NK-92 (cell line): ENCODE data around the gene ZC3H12C.

ENCODE experiments used
- DNase-seq: peaks from one replicate; lab custom pipeline; 2025; ENCODE audit not compliant: unreplicated experiment; lab: John Stamatoyannopoulos, UW

ZC3H12C gene

GRCh38 chr11:110147962-110148709 lies 54.9 kb downstream of the ZC3H12C start:
- no peak for DNase-seq

DNA sequence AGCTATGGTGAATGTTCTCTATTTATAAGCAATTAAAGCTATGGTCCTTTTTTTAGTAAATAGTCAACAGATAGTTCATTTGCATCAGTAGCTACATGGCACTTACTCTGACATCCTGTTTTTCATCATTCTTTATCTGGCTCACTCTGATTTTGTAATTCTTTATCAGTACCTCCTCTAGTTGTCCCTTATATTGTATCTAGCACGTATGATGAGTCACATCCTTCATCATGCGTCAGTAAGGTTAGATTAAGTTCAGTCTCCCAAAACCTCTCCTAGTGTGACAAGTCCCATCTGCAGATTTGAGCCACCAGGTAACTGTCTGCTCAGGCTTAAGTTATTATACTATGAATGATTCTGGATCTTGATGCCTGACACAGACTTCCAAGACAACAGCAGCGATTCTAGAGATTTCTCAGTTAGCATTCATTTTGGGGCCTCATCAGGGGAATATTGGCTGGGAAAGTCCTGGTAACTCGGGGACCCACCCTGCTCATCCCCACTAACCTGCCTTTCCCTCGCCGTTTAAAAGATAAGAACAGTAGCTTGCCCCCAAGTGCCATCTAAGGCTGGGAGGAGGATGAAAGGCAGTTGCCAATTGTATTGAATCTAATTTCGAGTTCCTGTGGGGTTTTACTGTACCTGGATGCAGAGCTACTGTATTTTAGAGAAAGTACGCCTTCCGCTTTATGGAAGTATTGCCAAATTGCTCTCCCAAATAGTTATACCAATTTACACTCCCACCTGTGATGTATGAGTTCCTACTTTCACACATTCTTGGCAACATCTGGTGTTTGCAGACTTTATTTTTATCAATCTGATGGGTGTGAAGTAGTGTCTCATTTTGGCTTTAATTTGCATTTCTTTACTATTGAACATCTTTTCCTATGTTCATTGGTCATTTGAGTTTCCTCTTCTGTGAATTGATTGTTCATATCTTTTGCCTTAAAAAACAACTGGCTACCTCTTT lies 55.9 kb downstream of the ZC3H12C start:
- no peak for DNase-seq

DNA sequence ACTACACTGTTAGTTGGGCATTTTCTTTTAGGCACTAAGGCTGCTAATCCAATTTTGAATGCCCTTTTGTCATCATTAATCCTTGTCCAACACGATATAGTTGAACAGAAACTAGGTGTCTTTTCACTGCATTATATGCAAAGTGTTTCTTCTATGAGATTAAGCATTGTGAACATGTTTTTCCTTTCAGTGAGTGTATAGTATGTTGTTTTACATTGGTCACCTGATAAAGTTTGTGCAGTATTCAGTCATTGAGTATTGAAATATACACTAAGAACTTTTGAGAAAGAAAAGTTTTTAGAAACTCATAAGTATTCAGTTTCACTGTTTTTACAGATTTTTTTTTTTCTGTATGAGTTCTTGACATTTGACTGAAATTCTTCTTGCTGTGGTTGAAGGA lies 59.0 kb downstream of the ZC3H12C start:
- DNase-seq, result no peak

DNA sequence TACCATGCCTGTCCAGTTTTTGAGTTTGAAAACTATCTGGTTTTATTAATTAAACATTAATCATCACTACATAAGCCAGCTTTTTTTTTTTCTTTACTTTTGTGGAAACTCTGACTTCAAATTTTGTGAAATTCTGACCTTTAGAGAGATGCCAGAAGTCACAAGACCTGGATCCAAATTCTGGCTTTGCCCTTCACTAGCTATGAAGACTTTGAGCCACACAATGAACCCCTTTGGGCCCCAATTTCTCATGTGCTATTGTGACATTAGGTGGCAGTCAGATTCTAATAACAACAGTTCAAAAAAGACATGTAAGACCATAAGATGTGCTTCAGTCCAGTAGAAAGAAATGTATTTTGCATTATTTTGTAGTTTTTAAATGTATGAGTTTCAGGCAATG lies 60.3 kb downstream of the ZC3H12C start:
- DNase-seq, result no peak

GRCh38 chr11:110156503-110156902 lies 63.3 kb downstream of the ZC3H12C start:
- no peak for DNase-seq

GRCh38 chr11:110158317-110159200 lies 65.4 kb downstream of the ZC3H12C start:
- DNase-seq, result no peak

DNA sequence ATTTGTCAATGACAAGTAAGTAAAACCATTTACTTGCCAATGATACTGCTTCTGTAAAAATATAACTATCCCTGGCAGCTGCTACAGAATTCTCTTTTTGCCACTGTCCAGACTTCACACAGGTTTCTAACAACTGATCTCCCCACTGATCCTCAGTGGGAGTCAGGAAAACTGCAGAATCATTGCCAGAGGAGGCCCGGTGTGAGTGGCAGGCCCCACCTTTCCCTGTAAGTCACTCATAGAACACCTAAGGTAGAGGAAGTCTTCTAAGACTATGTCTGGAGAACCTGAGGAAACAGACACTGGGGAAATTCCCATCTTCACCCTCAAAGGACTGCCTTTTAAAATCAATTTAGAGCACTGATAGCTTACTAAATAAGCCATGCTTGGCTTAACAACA lies 66.3 kb downstream of the ZC3H12C start:
- no peak for DNase-seq

- no peak for DNase-seq
Observed at GRCh38 chr11:110160016-110160415, 66.8 kb downstream of the ZC3H12C start.

DNA sequence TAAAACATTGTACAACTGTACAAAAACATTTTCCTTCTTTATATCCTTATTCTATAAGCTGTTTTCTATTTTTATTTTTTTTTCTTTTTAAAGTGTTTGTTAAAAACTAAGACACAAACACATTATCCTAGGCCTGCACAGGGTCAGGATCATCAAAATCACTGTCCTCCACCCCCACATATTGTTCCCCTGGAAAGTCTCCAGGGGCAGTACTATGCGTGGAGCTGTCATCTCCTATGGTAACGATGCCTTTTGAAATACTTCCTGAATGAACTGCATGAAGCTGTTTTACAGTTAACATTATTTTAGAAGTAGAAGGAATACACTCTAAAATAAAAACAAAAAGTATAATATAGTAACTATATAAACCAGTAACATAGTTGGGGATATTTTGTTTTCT lies 67.2 kb downstream of the ZC3H12C start:
- DNase-seq, result no peak

DNA sequence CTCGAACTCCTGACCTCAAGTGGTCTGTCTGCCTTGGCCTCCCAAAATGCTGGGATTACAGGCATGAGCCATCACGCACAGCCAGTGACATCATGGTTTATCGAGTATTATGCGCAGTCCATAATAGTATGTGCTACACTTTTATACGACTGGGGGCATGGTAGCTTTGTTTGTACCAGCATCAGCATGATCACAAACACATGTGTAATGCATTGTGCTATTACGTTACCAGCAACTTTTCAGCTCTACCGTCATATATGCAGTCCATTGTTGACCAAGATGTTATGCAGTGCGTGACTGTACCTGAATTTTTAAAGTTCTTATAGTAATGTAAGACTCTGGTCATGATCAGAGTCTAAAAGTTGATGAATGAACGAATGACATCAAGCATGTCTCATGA lies 67.9 kb downstream of the ZC3H12C start:
- no peak for DNase-seq

GRCh38 chr11:110162216-110162615 lies 69.0 kb downstream of the ZC3H12C start:
- DNase-seq, result no peak

- no peak for DNase-seq
Observed at GRCh38 chr11:110165039-110165925, 72.1 kb downstream of the ZC3H12C start.

DNA sequence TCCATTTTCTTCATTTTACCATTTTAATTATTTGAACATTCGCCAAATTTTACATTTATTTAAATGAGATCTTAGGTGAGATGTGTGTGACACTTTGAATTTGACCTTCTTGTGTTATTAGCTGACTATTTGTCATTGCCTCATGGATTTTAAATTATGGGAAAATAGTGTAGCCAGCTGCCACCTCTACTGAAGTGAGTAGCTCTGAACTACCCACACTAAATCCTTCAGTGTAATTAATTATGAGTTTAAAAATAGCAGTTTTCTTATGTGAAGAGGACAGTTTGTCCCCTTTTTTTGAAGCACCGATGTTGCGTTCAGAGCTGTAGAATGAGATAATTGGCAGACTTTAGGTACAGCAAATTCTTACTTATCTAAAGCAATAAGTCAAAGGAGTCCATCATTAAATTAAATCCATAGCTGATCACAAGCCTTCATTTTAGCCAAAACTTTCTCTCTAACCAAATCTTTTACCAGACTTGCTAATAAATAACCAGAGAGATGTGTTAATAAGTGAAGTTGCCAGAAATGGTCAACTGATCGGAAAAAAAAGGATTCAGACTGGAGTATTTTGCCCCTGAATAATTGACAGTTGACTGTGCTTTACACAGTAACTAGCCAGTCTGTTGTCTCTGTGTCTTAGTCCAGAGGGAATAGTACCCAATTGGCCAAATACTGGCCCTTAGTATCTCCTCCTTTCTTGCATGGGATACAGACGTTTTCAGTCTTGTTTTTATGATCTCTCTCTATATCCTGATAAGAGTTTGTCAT lies 75.0 kb downstream of the ZC3H12C start:
- no peak for DNase-seq

- DNase-seq, result no peak
Observed at GRCh38 chr11:110169738-110170137, 76.5 kb downstream of the ZC3H12C start.

- DNase-seq, result no peak
Observed at GRCh38 chr11:110172468-110173065, 79.4 kb downstream of the ZC3H12C start.

DNA sequence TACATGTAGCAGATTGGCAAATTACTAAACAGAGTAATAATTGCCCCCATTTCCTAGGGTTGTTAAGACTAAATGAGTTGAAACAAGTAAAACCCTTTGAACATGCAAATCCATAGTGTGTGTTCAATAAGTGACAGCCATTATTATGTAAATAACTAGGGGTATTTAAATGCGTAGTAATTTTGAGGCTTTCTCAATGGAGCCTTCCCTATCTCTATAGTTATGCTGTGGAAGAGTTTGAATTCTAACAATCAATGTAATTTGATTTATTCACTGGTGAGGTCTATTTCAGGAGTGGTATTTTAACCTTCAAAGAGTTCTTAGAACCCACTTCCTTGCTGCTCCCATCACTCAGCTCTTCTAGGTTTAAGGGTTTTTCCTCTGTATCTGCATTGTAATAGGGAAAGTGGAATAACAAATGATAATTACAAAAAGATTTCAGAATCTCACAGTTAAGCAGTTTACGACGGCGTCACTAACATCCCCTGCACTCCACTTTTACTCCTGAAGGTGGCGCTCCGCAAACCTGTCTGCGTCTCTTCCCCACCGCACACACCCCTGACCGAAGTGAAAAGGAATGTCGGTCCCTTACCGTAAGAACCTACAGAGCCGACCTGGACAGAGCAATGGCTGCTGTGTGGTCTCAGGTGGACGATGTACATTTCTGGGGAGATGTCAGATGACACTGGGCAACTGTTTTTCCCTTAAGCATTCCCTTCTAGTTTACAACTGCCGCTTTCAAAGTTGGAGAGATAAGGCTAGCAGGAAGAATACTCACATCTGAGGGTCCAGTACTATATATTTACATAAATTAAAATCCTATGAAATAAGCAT lies 80.8 kb downstream of the ZC3H12C start:
- DNase-seq, result no peak

- DNase-seq, result no peak
Observed at GRCh38 chr11:110174645-110175310, 81.6 kb downstream of the ZC3H12C start.
